Jurkat, Clone E6-1 (cell line): ENCODE measurements around the gene ZNF346.

Experiments used
- DNase-seq: peaks from one replicate; pipeline ENCODE4 v3.0.0-alpha.2; 2011; ENCODE audit warnings: low read depth, low spot score
- H3K4me3 ChIP-seq: 2 replicates; pipeline ENCODE4 v1.5.1; 2011; ENCODE audit warnings: mild to moderate bottlenecking, low read length, control low read depth, moderate library complexity

Gene ZNF346

GRCh38 chr5:177105691-177106476 is 83.4 kb downstream of the ZNF346 start:
- no peak for DNase-seq
- H3K4me3 ChIP-seq = no peak overlapping the region

- no peak for DNase-seq
- no peak overlapping the region for H3K4me3 ChIP-seq
Observed at GRCh38 chr5:177107159-177107558, 84.7 kb downstream of the ZNF346 start.

GRCh38 chr5:177109810-177110209 is 87.3 kb downstream of the ZNF346 start:
- no peak overlapping the region for H3K4me3 ChIP-seq

GRCh38 chr5:177111720-177112394 is 89.4 kb downstream of the ZNF346 start:
- peak; percentile 53 for DNase-seq
- no peak overlapping the region for H3K4me3 ChIP-seq

More at GRCh38 chr5:177109810-177110209, 87.3 kb downstream of the ZNF346 start:
- DNase-seq = no peak

- DNase-seq = no peak
- no peak overlapping the region for H3K4me3 ChIP-seq
Observed at GRCh38 chr5:177112589-177113220, 90.2 kb downstream of the ZNF346 start.

GRCh38 chr5:177113566-177114424 is 91.3 kb downstream of the ZNF346 start:
- DNase-seq = peak; percentile 68
- no peak overlapping the region for H3K4me3 ChIP-seq

- DNase-seq = no peak
- H3K4me3 ChIP-seq = no peak overlapping the region
Observed at GRCh38 chr5:177116631-177117373, 94.3 kb downstream of the ZNF346 start.

- no peak overlapping the region for H3K4me3 ChIP-seq
- DNase-seq = no peak
Observed at GRCh38 chr5:177117441-177118045, 95.0 kb downstream of the ZNF346 start.

GRCh38 chr5:177122566-177122965 is 100.1 kb downstream of the ZNF346 start:
- H3K4me3 ChIP-seq = no peak overlapping the region
- no peak for DNase-seq

GRCh38 chr5:177123789-177124485 is 101.4 kb downstream of the ZNF346 start:
- DNase-seq = no peak
- H3K4me3 ChIP-seq = no peak overlapping the region

- H3K4me3 ChIP-seq = no peak overlapping the region
- DNase-seq = no peak
Observed at GRCh38 chr5:177124486-177124991, 102.0 kb downstream of the ZNF346 start.

GRCh38 chr5:177126771-177127170 is 104.3 kb downstream of the ZNF346 start:
- no peak for DNase-seq
- H3K4me3 ChIP-seq = no peak overlapping the region

GRCh38 chr5:177128551-177128981 is 106.1 kb downstream of the ZNF346 start:
- no peak for DNase-seq
- no peak overlapping the region for H3K4me3 ChIP-seq

- no peak for DNase-seq
- no peak overlapping the region for H3K4me3 ChIP-seq
Observed at GRCh38 chr5:177130211-177131018, 107.9 kb downstream of the ZNF346 start.
